RWPE1 (cell line): ENCODE results near the gene POLD2.

Experiments used
- CTCF ChIA-PET: fragments of 350-600 bp; sonication (Branson Sonifier 250); formaldehyde crosslinking; extraction: SDS; loops from one replicate; lab custom pipeline; 2021; lab: Yijun Ruan, JAX
- POLR2A ChIA-PET: fragments of 400-600 bp; formaldehyde crosslinking; extraction: SDS; loops from one replicate; lab custom pipeline; 2020; ENCODE audit warnings: antibody characterized with exemption; ENCODE audit not compliant: low non-redundant PET; lab: Yijun Ruan, JAX
- DNase-seq: peaks from one replicate; pipeline ENCODE4 v3.0.0; 2012; ENCODE audit warnings: low spot score
- H3K27ac ChIP-seq: fragments of 450-650 bp; 2 replicates; pipeline ENCODE4 v1.5.1; 2017
- TF ChIP-seq, protein P1 (sequence below): fragments of 450-650 bp; conservative IDR thresholded peaks from 2 replicates; pipeline ENCODE4 v1.5.1; 2017; ENCODE audit warnings: low read depth, mild to moderate bottlenecking

POLD2 gene

DNA sequence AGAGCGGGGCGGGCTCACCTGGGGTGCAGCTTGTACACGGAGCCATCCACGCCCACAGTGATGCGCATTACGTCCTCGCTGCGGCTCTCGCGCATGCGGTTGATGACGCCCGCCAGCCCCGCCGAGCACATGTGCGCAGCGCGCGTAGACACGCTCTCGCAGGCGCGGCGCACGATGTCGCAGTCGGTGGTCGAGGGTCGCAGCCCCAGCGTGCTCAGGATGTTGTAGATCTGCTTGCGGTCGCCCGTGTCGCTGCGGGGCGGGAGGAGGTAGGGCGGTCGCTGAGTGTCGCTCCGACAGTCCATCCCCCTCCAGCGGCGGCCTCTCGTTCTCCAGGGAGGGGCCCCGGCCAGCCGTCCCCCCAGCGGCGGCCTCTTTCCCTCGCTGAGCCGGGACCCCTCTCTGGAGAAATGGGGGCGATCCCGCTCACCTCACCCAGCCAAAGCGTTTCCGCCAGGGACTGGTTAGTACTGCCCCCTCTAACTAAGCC is 22.2 kb upstream of the POLD2 start:
- DNase-seq, result no peak
- ChIA-PET POLR2A (no interaction called here), CTCF (interaction anchor here (0.7 kb wide), 1 partner anchor 12 kb away, joined by 4 read pairs; no protein-coding TSS in a partner anchor)

DNA sequence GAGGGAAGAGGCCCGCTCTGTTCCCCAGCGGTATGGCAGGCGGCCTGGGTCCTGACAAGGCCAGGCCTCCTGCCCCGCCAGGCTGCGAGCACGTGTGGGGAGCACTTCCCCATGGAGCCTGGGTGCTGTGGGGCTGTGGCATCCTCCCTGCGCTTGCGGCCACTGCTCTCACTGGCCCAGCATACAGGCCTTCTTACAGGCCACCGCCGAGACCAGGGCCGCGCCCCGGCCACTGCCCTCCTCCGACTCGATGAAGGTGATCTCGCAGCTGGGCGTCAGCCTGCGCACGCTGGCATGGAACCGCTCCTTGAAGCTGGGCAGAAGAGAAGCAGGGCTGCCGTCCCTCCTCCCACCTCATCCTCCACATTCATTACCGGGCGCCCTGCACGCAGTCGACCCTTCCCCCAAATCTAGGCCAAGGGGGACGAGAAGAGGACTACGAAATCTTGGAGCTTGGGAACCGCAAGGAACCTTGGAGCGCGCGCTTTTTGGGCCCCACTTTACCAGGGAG is 21.7 kb upstream of the POLD2 start:
- CTCF ChIA-PET, result interaction anchor here (0.7 kb wide), 1 partner anchor 12 kb away, joined by 4 read pairs; no protein-coding TSS in a partner anchor
- POLR2A ChIA-PET, result no interaction called here
- DNase-seq, result no peak
- TF ChIP-seq, protein P1, sequence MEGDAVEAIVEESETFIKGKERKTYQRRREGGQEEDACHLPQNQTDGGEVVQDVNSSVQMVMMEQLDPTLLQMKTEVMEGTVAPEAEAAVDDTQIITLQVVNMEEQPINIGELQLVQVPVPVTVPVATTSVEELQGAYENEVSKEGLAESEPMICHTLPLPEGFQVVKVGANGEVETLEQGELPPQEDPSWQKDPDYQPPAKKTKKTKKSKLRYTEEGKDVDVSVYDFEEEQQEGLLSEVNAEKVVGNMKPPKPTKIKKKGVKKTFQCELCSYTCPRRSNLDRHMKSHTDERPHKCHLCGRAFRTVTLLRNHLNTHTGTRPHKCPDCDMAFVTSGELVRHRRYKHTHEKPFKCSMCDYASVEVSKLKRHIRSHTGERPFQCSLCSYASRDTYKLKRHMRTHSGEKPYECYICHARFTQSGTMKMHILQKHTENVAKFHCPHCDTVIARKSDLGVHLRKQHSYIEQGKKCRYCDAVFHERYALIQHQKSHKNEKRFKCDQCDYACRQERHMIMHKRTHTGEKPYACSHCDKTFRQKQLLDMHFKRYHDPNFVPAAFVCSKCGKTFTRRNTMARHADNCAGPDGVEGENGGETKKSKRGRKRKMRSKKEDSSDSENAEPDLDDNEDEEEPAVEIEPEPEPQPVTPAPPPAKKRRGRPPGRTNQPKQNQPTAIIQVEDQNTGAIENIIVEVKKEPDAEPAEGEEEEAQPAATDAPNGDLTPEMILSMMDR, result no peak
- no peak overlapping the region for H3K27ac ChIP-seq

More for the DNA sequence above, 22.2 kb upstream of the POLD2 start:
- TF ChIP-seq, protein P1, result no peak
- H3K27ac ChIP-seq, result no peak overlapping the region

DNA sequence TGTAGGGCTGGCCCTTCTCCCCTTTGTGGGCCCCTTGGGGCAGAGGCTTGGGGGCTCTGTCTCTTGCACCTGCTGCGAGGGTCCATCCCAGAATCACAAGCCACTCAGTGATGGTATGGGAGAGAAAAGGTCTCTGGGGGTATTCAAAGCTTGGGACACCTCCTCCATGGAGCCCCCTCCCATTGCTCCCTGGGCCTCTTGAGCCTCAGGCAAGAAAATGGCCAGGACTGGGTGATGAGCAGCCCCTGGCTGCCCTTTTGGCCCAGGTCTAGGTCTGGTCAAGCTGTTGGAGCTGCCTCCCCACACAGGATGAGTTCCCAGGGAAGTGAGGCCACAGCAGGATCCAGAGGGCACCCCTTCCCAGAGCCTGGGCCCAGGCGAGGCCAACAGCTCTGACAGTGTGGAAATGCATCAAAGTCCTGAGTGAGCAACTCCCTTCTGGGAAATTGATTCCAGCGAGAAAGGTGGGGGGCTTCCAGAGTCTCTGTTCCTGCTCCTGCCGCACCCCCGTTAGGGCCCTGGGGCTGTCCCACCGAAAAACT is 21.1 kb upstream of the POLD2 start:
- DNase-seq, result no peak
- POLR2A ChIA-PET, result no interaction called here
- H3K27ac ChIP-seq, result no peak overlapping the region
- TF ChIP-seq, protein P1, result no peak
- CTCF ChIA-PET, result no interaction called here

DNA sequence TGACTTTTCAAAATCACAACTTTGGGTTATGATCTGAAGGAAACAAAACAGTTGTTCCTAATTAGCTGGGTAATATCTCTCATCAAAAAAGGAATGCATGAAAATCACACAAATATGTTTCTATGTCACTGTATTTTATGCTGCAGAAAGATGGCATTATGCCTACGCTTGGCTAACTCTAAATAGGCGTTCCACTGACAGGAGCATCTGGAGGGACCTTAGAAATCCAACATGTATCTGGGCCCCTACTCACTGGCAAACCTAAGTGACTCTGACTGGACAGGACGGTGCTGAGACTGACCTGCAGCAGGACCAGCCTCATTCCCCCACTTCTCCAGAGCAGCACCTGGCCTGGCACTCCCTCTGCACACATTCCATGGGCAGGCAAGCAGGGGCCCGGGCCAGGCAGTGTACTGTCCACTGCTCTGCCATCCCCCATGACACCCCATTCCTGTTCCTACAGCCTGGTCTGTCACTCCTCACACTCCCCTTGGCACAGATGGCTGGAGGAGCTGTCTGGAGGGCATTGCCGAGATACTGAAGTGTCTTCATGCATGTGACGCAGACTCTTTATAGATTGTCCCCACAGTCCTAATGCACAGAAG is 20.4 kb upstream of the POLD2 start:
- CTCF ChIA-PET, result no interaction called here
- TF ChIP-seq, protein P1, result no peak
- POLR2A ChIA-PET, result no interaction called here
- no peak for DNase-seq
- no peak overlapping the region for H3K27ac ChIP-seq

DNA sequence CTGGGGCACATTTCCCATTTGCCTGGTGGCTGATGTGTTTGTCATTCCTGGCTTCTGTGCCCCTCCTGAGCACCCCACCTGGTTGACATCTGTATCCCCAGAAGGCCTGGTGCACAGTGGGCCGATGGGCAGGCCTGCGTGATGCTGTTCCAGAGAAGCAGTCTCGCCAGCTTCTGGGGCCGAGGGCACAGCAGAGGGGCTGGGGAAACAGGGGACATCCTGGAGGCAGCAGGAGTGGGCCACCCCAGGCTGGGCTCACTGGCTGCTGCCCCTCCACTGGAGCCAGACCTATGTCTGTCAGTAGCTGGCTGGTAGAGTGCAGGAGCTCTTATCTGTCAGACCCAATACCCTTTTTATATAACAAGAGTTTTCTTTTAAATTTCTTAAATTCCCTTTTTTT is 18.7 kb upstream of the POLD2 start:
- no peak overlapping the region for H3K27ac ChIP-seq
- TF ChIP-seq, protein P1, result no peak
- DNase-seq, result no peak
- ChIA-PET CTCF (interaction anchor here (0.7 kb wide), 1 partner anchor 54 kb away, joined by 3 read pairs; no protein-coding TSS in a partner anchor), POLR2A (interaction anchor here (0.5 kb wide), 1 partner anchor 9 kb away, joined by 8 read pairs; no protein-coding TSS in a partner anchor)

DNA sequence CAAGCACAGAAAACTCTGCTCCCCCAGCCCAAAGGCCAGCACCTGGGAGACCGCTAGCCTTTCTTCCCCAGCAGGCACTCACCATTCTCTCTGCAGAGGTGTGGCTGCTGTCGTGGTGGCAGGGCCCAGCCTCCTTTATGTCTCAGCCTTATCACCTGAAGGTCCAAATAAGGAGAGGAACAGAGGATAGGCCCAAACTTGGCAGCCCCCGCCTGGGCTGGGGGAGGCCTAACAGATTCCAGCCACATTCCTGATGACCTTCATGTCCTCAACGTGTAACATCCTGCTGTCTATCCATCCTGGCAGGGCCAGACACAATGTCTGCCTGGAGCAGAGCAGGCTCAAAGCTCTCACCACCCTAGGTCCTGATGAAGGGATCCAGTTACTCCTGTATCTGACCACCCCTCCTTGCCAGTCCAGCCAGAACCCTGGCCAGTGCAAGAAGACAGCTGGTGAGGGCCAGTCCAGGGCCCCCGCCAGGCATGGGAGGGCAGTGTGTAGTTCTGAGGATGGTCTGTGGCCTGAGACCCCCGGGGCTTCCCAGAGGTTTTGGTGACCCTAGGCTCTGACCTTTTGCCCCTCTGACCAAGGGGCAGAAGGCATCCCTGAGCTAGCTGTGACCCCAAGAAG is 18.0 kb upstream of the POLD2 start, which contains the start of gene MYL7:
Gene MYL7 (minus strand): TSS at position 112 of the 630 bp plus-strand sequence. CDS start 27 bp downstream, at position 85.
- POLR2A ChIA-PET, result interaction anchor here (0.5 kb wide), 1 partner anchor 8 kb away, joined by 8 read pairs; no protein-coding TSS in a partner anchor
- DNase-seq, result no peak
- TF ChIP-seq, protein P1, result no peak
- CTCF ChIA-PET, result no interaction called here
- no peak within 1 kb of the TSS for H3K27ac ChIP-seq
